ENCODE measurements around the gene STK25.
A peak's percentile ranks its signal among the peaks of the same experiment; 100 is the strongest.

STK25 gene

DNA sequence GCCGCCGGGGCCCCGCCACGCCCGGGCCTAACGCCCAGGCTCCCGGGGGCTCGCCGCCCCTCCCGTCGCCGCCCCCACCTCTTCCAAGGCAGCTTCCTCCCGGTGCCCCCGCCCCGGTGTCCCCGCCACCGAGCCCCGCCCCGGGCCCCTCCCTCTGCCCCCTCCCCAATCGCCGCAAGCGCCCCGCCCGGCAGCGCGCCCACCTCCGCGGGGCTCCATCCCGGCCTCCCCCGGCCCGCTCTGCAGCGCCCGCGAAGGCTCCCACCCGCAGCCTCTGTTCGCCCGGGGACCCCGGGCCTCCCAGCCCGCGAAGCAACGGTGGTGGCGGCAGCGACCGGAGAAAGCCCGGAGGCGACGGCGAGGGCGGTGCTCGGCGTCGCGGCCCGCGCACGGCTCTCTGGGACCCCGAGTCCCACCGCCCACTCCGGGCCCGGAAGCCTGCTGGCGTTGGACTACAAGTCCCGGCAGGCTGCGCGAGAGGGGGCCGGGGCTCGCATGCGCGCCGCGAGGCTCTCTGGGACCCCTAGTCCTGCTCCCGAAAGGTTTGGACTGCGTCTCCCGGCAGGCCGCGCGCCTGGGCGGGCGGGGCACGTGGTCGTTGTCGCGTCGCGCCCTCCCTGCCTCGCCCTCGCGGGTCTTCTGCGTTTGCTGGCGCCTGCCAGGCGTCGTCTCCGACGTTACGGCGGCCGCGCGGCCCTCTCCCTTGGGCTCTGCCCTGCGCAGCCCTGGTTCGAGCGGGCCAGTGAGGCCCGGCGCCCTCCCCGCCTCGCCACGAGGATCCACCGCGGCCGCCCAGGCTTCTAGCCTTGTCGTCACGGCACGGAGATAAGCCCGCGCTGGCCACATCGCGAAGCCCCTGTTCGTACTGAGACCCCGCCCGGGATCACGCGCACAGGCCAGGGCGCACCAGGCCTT is at the start of gene STK25:
Gene STK25 (minus strand): TSS at position 345 of the 915 bp plus-strand sequence. CDS start 549 bp downstream, outside the sequence.
- DNase-seq (ENCODE audit: low spot score) = peak; percentile 98

DNA sequence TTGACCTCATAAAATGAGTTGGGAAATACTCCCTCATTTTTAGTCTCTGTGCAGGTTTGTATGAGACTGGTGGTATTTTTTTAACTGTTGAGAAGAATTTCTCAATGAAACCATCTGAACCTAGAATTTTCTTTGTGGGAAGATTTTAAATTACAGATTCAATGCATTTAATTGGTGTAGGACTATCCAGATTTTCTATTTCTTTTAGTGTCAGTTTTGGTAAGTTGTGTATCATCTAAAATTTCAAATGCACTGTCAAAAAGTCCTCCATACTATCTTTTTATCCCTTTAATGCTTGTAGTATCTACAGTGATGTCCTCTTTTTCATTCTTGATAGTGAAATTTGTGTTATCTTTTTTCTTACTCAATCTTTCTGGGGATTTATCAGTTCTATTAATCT is 48.4 kb upstream of the STK25 start:
- DNase-seq (ENCODE audit: low spot score) = no peak

DNA sequence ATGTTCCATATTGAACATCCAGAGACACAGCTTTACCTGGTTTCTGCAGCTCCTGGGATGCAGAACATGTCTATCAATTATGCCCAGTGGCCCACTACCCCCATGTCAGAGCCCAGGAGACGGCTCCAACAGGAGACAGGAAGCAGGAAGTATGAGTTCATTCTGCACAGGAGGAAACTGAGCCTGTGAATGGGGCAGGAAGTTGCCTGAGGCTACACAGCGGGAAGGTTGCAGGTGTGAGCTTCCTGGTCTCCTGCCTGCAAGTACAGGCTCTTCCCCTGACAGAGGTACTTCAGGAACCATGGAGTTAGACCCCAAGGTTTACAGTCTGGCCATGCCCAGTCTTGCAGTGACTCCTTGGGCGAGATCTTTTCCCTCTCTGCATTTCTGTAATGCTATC is 47.3 kb upstream of the STK25 start:
- DNase-seq (ENCODE audit: low spot score) = no peak

DNA sequence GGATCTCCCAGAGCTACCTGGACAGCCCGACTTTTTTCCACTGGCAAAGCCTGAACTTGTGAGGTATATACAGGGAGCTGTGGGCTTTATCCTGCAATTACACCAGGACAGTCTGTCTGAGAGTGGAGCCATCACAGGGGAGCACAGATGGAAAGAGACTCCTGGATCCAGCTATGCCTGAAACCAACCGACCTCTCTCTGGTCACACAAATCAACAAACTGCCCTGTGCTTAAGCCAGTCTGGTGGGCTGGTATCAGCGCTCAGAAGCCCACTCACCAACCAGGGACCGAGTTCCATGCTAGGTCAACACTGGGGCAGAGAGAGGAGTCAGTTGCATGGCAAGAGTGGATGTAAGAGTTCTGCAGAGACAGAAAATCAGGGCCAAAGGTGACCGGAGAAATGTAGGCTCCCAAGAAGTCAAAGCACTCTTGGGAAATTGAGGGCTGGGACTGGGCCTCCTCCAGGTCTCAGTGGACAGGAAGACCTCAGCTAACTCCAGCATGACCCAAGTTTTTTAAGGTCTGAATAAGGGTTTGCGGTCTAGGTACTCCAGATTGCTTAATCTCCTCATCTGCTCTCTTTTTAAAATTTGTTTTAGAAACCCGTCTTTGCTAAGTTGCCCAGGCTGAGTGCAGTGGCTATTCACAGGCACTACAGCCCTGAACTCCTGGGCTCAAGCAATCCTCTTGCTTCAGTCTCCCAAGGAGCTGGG is 46.4 kb upstream of the STK25 start:
- no peak for DNase-seq (ENCODE audit: low spot score)

DNA sequence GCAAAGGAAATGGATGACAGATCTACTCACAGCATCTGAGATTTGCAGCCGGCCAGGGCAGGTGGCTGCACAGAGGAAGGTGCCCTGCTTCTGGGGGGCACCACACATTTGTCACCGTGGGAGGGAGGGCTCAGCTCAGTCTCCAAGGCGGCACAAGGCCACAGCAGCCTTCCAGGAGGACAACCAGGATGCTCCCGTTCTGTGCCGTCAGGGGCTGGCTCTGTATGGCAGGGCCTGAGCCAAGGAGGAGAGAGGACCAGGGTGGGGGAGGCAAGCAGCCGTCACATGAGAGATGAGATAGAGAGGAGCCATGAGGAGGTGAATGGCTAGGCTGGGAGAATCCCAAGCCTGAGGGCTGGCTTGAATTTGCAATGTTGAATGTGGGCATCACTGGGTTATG is 45.6 kb upstream of the STK25 start:
- DNase-seq (ENCODE audit: low spot score) = no peak

DNA sequence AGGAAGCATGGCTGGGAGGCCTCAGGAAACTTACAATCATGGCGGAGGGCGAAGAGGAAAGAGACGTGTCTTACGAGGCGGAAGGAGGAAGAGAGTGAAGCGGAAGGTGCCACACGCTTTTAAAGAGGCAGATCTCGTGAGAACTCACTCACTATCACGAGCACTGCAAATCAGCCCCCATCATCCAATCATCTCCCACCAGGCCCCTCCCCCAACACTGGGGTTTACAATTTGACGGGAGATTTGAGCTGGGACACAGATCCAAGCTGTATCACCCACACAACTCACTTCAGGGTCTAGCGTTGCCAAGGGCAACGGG is 45.1 kb upstream of the STK25 start:
- DNase-seq (ENCODE audit: low spot score) = no peak

DNA sequence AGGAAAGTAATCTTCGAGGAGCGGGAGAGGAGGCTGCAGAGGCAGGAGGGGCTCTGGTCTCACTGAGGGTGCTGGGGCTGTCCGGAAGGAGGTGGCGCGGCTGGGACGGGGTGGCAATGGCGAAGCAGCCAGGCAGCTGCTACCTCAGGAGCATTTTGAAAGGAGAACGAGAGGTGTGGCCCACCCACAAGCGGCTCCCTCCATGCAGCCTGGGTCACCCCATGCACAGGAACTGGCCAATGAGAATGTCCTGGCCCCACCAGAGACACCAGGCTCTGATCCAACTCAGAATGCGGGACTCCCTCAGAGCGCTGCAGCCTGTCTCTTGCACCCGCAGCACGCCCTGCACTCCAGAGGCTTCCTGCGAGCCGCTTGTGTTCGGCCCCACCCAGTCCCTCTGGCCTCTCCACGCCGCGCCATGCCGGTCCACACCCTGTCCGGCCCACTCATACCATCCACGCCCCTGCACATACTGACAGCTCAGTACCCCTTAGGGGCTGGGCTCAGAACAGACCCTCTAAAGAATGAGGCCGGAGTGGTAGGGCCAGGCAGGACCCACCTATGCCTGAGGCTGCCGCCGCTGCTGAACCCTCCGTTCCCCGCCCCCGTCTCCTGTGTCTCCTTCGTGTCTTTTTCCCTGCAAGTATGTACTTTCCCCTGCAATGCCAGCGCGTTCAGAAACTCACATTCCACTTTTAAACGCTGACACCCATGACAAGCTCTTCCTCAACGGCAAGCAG is 43.8 kb upstream of the STK25 start:
- DNase-seq (ENCODE audit: low spot score) = no peak

DNA sequence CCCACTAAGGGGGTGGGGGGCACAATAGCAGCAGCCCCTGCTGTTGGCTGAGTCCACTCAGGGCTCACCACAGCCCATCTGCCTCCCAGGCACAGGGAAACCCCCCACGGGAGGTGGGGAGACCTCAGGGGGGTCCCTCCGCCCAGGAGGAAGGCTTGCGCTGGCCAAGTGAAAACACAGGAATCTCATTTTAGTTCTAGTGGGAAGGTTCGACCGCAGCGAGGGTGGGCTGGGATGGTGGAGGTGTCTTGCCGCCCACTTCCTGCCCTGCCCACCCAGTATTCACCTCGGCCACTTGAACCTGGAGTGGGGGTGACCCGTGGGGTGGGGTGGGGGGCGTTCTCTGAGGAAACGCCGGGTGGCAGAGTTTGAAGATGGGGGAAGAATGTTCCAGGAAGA is 43.2 kb upstream of the STK25 start:
- no peak for DNase-seq (ENCODE audit: low spot score)

DNA sequence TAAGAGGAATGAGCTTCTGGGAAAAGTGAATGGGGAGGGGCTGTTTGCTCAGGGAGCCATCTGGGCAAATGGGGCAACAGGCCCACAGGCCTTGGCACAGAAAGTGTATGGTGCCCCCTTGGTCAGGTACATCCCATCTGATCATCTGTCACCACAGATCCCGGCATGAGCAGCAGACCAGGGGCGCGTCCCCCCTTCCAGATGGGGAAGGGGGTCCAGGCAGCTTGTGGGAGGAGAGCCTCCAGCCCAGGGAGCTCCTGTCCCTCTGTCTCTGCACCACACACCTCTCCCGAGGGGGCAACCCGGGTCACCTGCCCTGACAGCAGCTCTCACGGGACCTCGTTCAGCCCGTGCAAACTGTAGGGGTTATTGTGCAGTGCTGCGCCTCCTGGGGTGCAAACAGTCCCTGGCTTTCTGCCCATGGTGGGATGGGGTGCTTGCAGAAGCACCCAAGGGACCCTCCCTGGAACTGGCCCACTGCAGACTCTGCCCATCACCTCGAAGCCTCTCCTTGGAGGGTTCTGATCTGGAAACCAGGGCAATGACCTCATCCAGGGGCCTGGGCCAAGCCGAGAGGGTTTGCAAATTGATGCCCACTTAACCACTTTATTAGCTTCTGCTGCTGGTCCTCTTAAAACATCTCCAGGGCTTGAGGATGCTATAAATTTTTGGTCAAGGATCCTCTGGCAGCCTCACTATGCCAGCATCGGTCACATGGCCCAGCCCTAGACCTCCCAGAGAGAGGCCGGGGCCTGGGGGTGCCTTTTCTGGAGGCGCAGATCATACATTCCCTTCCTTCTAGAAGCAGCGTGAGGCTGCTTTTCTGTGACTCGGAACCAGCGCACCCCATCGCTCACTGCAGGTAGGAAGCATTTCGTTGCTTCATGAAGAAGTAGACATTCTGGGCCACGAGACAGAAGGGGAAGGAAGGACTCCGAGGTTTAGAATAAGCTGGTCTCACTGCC is 42.5 kb upstream of the STK25 start:
- DNase-seq (ENCODE audit: low spot score) = no peak

DNA sequence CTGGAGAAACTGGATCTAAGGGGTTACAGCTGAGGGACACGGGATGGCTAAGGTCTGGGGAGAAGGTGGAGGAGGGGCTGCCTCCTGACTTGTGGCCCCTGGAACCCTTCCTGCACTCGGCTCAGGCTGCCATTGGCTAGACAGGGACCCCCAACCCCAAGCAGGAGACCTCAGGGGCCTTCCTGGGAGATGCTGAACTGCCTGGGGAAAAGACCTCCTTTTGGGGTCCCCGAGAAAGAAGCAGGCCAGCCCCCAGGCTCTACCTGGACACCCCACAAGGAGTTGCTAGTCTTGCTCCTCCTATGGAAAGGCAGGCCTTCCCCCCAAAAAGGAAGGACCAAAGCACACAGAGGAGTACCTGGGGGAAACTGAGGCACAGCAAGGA is 40.1 kb upstream of the STK25 start:
- no peak for DNase-seq (ENCODE audit: low spot score)

DNA sequence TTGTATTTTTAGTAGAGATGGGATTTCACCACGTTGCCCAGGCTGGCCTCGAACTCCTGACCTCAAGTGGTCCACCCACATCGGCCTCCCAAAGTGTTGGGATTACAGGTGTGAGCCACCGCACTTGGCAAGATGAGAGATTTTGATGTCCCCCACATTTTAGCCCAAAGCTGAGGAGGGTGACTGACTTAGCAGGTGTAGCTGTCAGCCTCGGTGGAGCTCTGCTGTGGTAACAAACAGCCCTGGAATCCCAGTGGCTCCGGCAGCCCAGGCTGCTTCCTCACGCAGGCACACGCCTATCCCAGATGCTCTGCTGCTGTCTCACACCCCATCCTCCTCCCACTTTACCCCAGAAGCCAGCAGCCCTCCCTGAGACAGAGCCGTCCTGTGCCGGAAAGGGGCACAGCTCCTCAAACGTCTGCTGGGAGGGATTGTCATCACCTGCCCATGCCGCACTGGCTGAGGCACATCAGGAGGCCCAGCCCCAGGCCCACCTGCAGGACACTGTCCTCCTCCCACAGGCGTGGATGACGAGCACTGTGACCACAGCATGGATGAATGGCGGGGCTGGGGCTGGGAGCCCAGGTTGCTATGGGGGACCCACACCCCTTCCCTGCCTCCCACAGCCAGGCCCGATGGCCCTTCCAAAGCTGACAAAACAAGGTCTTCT is 39.5 kb upstream of the STK25 start:
- DNase-seq (ENCODE audit: low spot score) = no peak

DNA sequence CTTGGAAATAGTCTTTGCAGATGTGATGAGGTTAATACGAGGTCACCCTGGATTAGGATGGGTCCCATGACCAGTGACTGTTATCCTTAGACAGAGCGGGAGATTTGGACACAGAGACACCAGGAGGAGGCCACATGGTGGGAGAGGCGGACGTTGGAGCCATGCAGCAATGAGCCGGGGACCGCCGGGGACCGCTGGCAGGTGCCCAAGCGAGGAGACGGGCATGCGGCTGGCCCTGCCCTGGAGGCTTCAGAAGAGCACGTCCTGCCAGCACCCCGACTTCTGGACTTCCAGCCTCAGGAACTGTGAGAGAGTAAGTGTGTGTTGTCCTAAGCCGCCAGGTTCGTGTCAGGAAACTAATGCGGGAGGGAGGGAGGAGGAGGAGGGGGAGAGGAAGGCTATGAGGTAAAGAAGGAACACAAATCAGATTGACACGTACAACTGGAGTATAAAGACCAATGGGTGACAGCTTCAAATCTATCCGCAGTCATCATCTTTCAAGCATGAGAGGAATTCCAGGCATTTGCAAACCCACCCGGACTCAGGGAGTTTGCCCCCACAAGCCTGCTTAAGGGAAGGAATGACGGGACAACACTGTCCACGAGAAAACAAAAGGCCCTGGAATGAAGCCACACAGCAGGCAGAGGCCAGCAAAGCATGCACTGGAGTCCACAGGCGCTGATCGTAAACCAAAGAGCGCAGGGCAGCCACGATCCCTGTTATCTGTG is 38.6 kb upstream of the STK25 start:
- no peak for DNase-seq (ENCODE audit: low spot score)

DNA sequence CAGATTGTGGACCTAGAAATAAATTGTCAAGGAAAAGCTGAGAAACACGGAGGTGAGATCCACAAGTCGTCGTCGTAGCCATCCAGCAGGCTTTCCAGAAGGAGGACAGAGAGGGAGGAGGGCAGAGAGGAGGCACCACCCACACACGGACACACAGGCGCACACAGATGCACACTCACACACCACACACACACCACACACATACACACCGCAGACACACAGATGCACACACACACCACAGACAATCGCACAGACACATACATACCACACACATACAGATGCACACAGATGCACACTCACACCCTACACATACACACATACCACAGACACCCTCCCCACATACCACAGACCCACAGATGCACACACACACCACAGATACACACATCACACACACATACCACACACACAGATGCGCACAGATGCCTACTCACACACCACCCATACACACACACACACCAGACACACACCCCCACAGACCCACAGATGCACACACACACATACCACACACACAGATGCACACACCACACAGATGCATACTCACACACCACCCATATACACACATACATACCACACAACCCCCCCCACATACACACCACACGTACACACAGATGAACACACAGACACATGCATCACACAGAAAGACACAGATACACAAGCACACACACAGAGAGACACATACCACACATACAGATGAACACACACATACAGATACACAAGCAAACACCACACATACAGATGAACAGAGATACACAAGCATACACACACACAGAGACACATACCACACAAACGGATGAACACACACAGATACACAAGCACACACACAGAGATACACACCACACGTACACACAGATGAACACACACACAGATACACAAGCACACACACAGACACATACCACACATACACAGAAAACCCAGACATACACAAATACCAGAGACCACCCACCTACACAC is 37.4 kb upstream of the STK25 start:
- no peak for DNase-seq (ENCODE audit: low spot score)

DNA sequence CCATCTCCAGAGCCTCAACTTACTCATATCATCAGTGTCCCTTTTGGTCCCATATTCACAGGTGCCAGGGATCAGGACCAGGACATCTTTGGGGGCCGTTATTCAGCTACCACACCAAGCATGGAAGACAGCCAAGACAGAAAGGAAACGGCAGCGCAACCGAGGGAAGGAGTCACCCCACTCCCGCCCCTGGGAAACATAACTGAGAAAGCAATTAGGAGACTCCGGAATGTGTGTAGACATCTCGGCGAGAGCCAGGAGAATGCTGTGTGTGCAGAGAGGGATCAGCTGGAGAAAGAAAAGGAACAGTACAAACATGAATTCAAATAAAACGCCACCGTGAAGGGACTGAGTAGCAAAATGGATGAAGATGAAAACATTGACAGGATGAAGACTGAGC is 36.7 kb upstream of the STK25 start:
- no peak for DNase-seq (ENCODE audit: low spot score)

DNA sequence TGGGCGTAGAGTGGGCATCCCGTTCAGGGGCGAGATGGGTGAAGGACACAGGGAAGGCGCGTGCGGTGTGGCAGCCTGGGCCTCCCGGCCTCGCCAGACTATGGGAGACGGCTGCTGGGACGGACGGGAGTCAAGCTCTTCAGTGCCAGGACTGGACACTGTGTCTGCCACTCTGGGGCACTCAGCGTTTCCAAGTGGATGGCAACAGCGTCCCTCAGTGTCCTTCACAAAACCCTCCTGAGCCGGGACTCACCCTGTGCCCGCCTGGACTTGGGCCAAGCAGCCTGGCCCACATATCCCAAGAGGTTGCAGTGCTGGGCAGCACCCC is 33.9 kb upstream of the STK25 start:
- no peak for DNase-seq (ENCODE audit: low spot score)

DNA sequence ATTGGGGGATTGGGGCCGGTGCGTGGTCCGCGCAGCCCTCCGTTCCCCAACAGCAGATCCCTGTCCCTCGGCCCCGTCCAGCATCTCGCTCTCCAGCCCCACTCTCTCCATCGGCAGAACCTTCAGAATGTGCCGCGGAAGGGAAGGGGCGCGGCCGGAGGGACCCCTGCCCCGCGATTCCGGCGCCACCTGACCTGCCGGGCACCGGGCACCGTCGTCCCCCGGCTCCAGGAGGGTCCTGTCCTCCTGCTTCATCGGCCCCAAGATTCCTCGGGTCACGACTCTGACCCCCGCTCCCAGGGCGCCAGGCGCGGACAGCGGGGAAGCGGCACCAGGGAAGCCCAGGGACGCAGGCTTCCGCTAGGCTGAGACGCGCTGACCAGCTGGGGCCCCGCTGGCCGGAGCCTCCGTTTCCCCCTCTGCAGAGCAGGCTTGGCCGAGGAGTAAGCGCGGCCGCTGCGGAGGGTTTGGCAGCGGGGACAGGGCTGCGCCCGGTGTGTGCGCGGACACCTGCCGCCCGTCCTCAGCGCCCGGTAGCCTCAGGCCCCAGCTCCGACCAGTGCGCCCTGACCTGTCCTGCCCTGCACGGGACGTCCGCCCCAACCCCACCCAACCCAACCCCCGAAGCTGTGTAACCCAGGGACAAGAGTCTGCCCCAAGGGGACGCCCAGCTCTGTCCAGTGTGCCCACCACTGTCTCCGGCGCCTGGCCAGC is 33.3 kb upstream of the STK25 start:
- DNase-seq (ENCODE audit: low spot score) = no peak

DNA sequence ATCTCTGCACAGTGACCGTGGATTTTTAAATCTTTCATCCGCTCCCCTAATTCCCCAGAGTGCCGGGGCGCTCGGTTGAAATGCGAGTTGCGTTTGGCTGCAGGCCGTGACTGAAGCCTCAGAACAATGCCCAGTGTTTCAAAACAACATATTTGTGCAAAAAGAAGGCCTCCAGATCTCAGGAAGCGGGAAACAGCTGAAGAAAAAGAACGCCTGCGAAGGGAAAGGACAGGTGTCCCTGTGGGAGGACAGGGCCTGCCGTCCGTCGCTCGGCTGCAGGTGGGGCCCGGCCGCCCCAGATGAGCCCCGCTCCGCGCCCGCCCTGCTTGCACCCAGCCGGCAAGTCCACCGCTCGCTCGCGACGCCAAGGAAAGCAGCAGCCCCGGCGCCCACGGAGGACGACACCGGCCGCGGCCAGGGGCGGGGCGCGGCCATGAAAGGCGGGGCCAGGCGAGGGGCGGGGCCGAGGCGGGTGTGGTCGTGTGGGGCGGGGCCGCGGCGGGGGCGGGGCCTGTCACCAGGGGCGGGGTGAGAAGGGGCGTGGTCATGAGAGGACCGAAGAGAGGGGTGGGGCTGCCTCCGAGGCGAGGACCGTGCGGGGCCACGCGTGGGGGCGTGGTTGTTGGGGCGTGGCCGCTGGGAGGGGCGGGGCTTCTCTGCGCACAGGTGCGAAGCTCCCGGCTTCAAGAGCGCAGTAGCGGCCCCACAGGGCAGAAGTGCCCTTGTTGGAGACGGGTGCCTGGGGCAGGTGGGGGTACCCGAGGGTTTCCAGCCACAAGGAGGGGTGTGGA is 32.6 kb upstream of the STK25 start:
- DNase-seq (ENCODE audit: low spot score) = peak; percentile 89

DNA sequence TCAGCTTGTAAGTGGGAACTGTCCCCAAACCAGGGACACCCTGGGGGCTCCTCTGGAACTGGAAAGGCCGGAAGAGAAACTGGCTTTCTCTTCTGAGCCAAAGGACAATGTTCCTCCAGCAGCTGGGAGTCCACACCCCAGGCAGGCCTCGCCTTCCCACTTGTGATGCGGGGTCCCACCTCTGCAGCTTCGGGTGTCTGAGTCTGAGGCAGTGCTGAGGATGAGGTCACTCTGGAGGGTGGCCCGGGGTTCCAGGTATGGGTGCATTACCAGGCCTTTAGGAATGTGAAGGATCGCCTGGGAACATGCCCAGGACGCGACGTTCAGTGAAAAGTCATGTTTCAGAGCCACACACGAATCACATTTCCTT is 32.0 kb upstream of the STK25 start:
- no peak for DNase-seq (ENCODE audit: low spot score)
